ENCODE results near the gene GTF2IRD1. TPM values are rescaled to one million over a fixed set of nuclear protein-coding genes. Genes with fewer than 3 reads are reported as not detected.
"Not testable (repeated sequence)": the region's sequence is repeated elsewhere in the genome, so short reads cannot be mapped to it uniquely, and the experiment has no call there.

GTF2IRD1 gene
- total RNA-seq, 2 donors from 2014 or later: 18.3 to 29.5 TPM

- intact Hi-C loops (cut with DNase I): no loop called here
- Histone ChIP-seq H3K4me1 (no peaks in the 10 kb centered on the region), H3K27me3 (no peaks in the 10 kb centered on the region), H3K9me3 (no peaks in the 10 kb centered on the region), H3K9ac (ENCODE audit: low read depth in 2 of 2, low read length in 2 of 2) (no peak overlapping the region), H3K4me3 (no peak overlapping the region), H3K36me3 (no peaks in the 10 kb centered on the region), H3K27ac (no peak overlapping the region)
- TF ChIP-seq CTCF (IDR thresholded peaks at IDR 0.05): no peak
- DNase-seq: no peak
These were observed 45.7 kb upstream of the GTF2IRD1 start for GRCh38 chr7:74407958-74408357.

GRCh38 chr7:74409571-74409970 lies 44.1 kb upstream of the GTF2IRD1 start:
- H3K4me1 ChIP-seq: no peaks in the 10 kb centered on the region
- DNase-seq: no peak
- intact Hi-C loops (cut with DNase I): no loop called here
- H3K9me3 ChIP-seq: no peaks in the 10 kb centered on the region
- H3K27ac ChIP-seq: no peak overlapping the region
- H3K9ac ChIP-seq (ENCODE audit: low read depth in 2 of 2, low read length in 2 of 2): no peak overlapping the region
- TF ChIP-seq CTCF (IDR thresholded peaks at IDR 0.05): no peak
- no peaks in the 10 kb centered on the region for H3K36me3 ChIP-seq
- H3K4me3 ChIP-seq: no peak overlapping the region
- no peaks in the 10 kb centered on the region for H3K27me3 ChIP-seq

GRCh38 chr7:74410772-74411171 lies 42.9 kb upstream of the GTF2IRD1 start:
- Histone ChIP-seq H3K36me3 (no peaks in the 10 kb centered on the region), H3K4me1 (no peaks in the 10 kb centered on the region), H3K27ac (no peak overlapping the region), H3K9me3 (no peaks in the 10 kb centered on the region), H3K27me3 (no peaks in the 10 kb centered on the region), H3K4me3 (no peak overlapping the region), H3K9ac (ENCODE audit: low read depth in 2 of 2, low read length in 2 of 2) (no peak overlapping the region)
- no peak for DNase-seq
- no peak for TF ChIP-seq CTCF (IDR thresholded peaks at IDR 0.05)
- intact Hi-C loops (cut with DNase I): loop anchor here (10.0 kb wide), 1 partner anchor 134 kb away; no protein-coding TSS in a partner anchor

GRCh38 chr7:74411571-74411970 lies 42.1 kb upstream of the GTF2IRD1 start:
- not testable (repeated sequence) for H3K36me3 ChIP-seq; DNase-seq; H3K9ac ChIP-seq (ENCODE audit: low read depth in 2 of 2, low read length in 2 of 2); H3K4me3 ChIP-seq; H3K4me1 ChIP-seq; H3K27ac ChIP-seq; H3K27me3 ChIP-seq; H3K9me3 ChIP-seq
- intact Hi-C loops (cut with DNase I): loop anchor here (10.0 kb wide), 1 partner anchor 133 kb away; no protein-coding TSS in a partner anchor

- no peaks in the 10 kb centered on the region for H3K9me3 ChIP-seq
- H3K9ac ChIP-seq (ENCODE audit: low read depth in 2 of 2, low read length in 2 of 2): no peak overlapping the region
- H3K4me1 ChIP-seq: no peaks in the 10 kb centered on the region
- H3K27ac ChIP-seq: no peak overlapping the region
- intact Hi-C loops (cut with DNase I): loop anchor here (10.0 kb wide), 1 partner anchor 133 kb away; no protein-coding TSS in a partner anchor
- no peaks in the 10 kb centered on the region for H3K36me3 ChIP-seq
- DNase-seq: no peak
- H3K27me3 ChIP-seq: no peaks in the 10 kb centered on the region
- no peak overlapping the region for H3K4me3 ChIP-seq
- no peak for TF ChIP-seq CTCF (IDR thresholded peaks at IDR 0.05)
These were observed 41.6 kb upstream of the GTF2IRD1 start for GRCh38 chr7:74412056-74412455.

GRCh38 chr7:74412603-74413002 lies 41.1 kb upstream of the GTF2IRD1 start:
- Histone ChIP-seq H3K4me3 (no peak overlapping the region), H3K9ac (ENCODE audit: low read depth in 2 of 2, low read length in 2 of 2) (no peak overlapping the region), H3K9me3 (no peaks in the 10 kb centered on the region), H3K27ac (no peak overlapping the region), H3K27me3 (no peaks in the 10 kb centered on the region), H3K4me1 (no peaks in the 10 kb centered on the region), H3K36me3 (no peaks in the 10 kb centered on the region)
- intact Hi-C loops (cut with DNase I): loop anchor here (10.0 kb wide), 1 partner anchor 132 kb away; no protein-coding TSS in a partner anchor
- no peak for TF ChIP-seq CTCF (IDR thresholded peaks at IDR 0.05)
- no peak for DNase-seq

GRCh38 chr7:74414595-74415333 lies 38.9 kb upstream of the GTF2IRD1 start:
- intact Hi-C loops (cut with DNase I): loop anchor here (5.0 to 10.0 kb wide), 2 partner anchors 130 to 298 kb away; no protein-coding TSS in a partner anchor
- not testable (repeated sequence) for H3K4me1 ChIP-seq; DNase-seq; H3K9me3 ChIP-seq; H3K27ac ChIP-seq; H3K27me3 ChIP-seq; H3K36me3 ChIP-seq; H3K4me3 ChIP-seq; H3K9ac ChIP-seq (ENCODE audit: low read depth in 2 of 2, low read length in 2 of 2)
